Vagina (tissue), 2 donors: Measurements from ENCODE around the gene SETD1A.

ENCODE experiments used
- POLR2A ChIP-seq, 2 donors: fragments of 450-650 bp; IDR thresholded peaks; one replicate each; pipeline ENCODE4 v1.6.1; 2017; ENCODE audit warnings: antibody characterized with exemption in 2 of 2, mild to moderate bottlenecking in 2 of 2, moderate library complexity in 2 of 2
- POLR2AphosphoS5 ChIP-seq, 2 donors: sonication (generic); formaldehyde crosslinking; IDR thresholded peaks; one replicate each; pipeline ENCODE4 v1.9.0; 2017; ENCODE audit warnings: antibody characterized with exemption in 2 of 2, mild to moderate bottlenecking in 2 of 2, low read depth in 1 of 2; ENCODE audit not compliant: insufficient read depth in 1 of 2
- TF ChIP-seq, protein P1 (sequence below), 3 experiments: fragments of 450-650 bp in 2 of 3; fragments of 200-600 bp in 1 of 3; sonication (generic) in 1 of 3; IDR thresholded peaks; one replicate each; pipeline ENCODE4 v1.5.1; 2017 to 2019; ENCODE audit warnings: antibody characterized with exemption in 3 of 3, mild to moderate bottlenecking in 2 of 3, moderate library complexity in 2 of 3

DNA sequence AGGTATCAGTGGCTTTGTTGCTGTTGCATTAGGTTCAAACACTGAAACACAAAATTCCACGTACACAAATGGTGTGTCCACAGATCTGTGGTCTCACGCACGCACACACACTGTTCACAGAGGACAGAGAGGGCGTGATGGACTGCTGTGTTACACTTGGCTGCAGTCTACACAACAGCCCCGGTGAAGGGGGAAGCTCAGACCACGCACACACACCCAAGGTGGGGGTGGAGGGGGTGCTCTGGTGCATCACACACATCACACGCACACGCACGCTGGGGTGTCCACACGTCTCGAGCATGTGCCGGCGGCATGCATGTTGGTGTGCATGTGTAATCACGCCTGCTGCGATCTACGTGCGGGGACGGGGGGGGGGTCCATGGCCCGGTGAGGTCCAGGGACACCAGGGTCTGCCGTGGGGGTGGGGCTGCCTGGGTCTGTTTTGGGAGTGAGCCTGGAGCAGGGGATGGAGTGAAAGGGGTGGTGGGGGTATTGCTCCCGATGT, 34.8 kb downstream of the SETD1A start:
- TF ChIP-seq, protein P1, sequence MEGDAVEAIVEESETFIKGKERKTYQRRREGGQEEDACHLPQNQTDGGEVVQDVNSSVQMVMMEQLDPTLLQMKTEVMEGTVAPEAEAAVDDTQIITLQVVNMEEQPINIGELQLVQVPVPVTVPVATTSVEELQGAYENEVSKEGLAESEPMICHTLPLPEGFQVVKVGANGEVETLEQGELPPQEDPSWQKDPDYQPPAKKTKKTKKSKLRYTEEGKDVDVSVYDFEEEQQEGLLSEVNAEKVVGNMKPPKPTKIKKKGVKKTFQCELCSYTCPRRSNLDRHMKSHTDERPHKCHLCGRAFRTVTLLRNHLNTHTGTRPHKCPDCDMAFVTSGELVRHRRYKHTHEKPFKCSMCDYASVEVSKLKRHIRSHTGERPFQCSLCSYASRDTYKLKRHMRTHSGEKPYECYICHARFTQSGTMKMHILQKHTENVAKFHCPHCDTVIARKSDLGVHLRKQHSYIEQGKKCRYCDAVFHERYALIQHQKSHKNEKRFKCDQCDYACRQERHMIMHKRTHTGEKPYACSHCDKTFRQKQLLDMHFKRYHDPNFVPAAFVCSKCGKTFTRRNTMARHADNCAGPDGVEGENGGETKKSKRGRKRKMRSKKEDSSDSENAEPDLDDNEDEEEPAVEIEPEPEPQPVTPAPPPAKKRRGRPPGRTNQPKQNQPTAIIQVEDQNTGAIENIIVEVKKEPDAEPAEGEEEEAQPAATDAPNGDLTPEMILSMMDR (IDR thresholded peaks at IDR 0.05): no peak
- TF ChIP-seq POLR2A (IDR thresholded peaks at IDR 0.05): no peak
- TF ChIP-seq POLR2AphosphoS5 (IDR thresholded peaks at IDR 0.05; ENCODE audit: insufficient read depth in 1 of 2, low read depth in 1 of 2): no peak
